Adrenal gland (tissue), 19 donors: Measurements from ENCODE around the gene ZNF230. TPM values are rescaled to one million over a fixed set of nuclear protein-coding genes. Genes with fewer than 3 reads are reported as not detected.

Experiments used
- DNase-seq, 7 donors: peaks; one replicate each; pipeline ENCODE4 v3.0.0-alpha.2; 2019 to 2020
- H3K27ac ChIP-seq, 5 donors: fragments of 200-600 bp; sonication (generic) in 4 of 5; 1 replicate in 3 of 5; 2 replicates in 2 of 5; pipeline versions ENCODE4 v1.5.1 to v1.8.0; 2016 to 2020; ENCODE audit warnings: mild to moderate bottlenecking in 1 of 5
- H3K27me3 ChIP-seq: fragments of 200-600 bp; 2 replicates; pipeline ENCODE4 v1.8.0; 2021
- H3K36me3 ChIP-seq, 2 donors: fragments of 200-600 bp; replicated peaks in 1 of 2; 1 replicate in 1 of 2; 2 replicates in 1 of 2; pipeline versions ENCODE4 v1.5.1 to v1.8.0; 2018 to 2022
- H3K4me1 ChIP-seq, 2 donors: fragments of 200-600 bp; replicated peaks in 1 of 2; 1 replicate in 1 of 2; 2 replicates in 1 of 2; pipeline versions ENCODE4 v1.5.1 to v1.8.0; 2018 to 2021
- H3K4me3 ChIP-seq, 4 donors: fragments of 200-600 bp; sonication (generic) in 3 of 4; one replicate each; pipeline ENCODE4 v1.5.1; 2016 to 2018
- H3K9me3 ChIP-seq, 3 donors: fragments of 200-600 bp; sonication (generic) in 1 of 3; replicated peaks in 1 of 3; 1 replicate in 2 of 3; 2 replicates in 1 of 3; pipeline versions ENCODE4 v1.5.1 to v1.8.0; 2016 to 2021
- POLR2A ChIP-seq, 2 donors: fragments of 450-650 bp; IDR thresholded peaks; one replicate each; pipeline ENCODE4 v1.6.1; 2017; ENCODE audit warnings: antibody characterized with exemption in 2 of 2, mild to moderate bottlenecking in 2 of 2, moderate library complexity in 1 of 2
- WGBS, 4 donors: extraction: QIAGEN DNeasy Blood & Tissue Kit in 2 of 4; methylation state at CpG; one replicate each; pipeline versions ENCODE4 v1.1.5 to v1.1.7; 2013 to 2017; 5-methylcytosine and 5-hydroxymethylcytosine counted together
- intact Hi-C, 2 donors: fragments of 100-400 bp; cut with DNase I; formaldehyde crosslinking; loops; one replicate each; pipeline versions ENCODE4 v1.14.1 to v1.15.0; 2022 to 2023
- long read RNA-seq, 10 donors: library from polyadenylated mRNA in 3 of 10; unstranded in 2 of 10; stranded (forward) in 1 of 10; transcript quantifications; one replicate each; pipeline ENCODE4 v2.0.0 and lab custom pipeline, GENCODE V29; 2021 to 2026
- polyA plus RNA-seq, 3 donors: library from polyadenylated mRNA; stranded (reverse); fragments of 200-250 nt in 2 of 3; fragments of 350-450 nt in 1 of 3; fragmentation: Illumina TruSeq in 1 of 3; extraction: RNeasy Lipid Tissue Mini Kit (QIAGEN cat#74804) in 1 of 3; gene quantifications; one replicate each; pipeline ENCODE4 v1.2.3, GENCODE V29; 2013 to 2014
- total RNA-seq, 9 donors: library from RNA; depleted of rRNA in 4 of 9; stranded (reverse); fragments of >200 nt in 4 of 9; fragments of 120-200 nt in 1 of 9; fragmentation: NEBNext Ultra II Directional in 1 of 9; extraction: Animal tissue kit (Norgen Biotek cat#: 25700) in 1 of 9; gene quantifications; one replicate each; pipeline versions ENCODE4 v1.1.0 to v1.2.4, GENCODE V29; 2013 to 2023
- TF ChIP-seq, protein P1 (sequence below), 6 experiments: fragments of 450-650 bp in 4 of 6; fragments of 200-600 bp in 2 of 6; sonication (generic) in 1 of 6; IDR thresholded peaks; 1 replicate in 5 of 6; 2 replicates in 1 of 6; pipeline versions ENCODE4 v1.5.1 to v1.8.0; 2016 to 2021; ENCODE audit warnings: antibody characterized with exemption in 6 of 6, mild to moderate bottlenecking in 2 of 6, moderate library complexity in 1 of 6
- donor health status: healthy with polysubstance abuse.
- donor health status: Bipolar disorder and iron deficiency.
- donor health status: DM: yes; HTN: yes; CAD: no.
- donor health status: DM: no; HTN: no; CAD: no.
- donor health status: DM: no; HTN: no; CAD: no.
- donor health status: DM: yes; HTN: yes; CAD: no.

Gene ZNF230
- total RNA-seq: 1 to 10 TPM; 1.4 to 6.1 (median 4.5) TPM
- polyA plus RNA-seq: 1 to 10 TPM; 3.0 to 3.5 (median 3.2) TPM
- long read RNA-seq, donor 1, full-length matches to known transcripts: 4 of 4 reads
- long read RNA-seq, donor 1, partial matches to known transcripts: 0 of 4 reads
- long read RNA-seq, donor 1, other reads (novel, unspliced or antisense): 0 of 4 reads
- long read RNA-seq, donor 2: 0 reads
- long read RNA-seq, donor 3: 0 reads
- long read RNA-seq, donor 4, full-length matches to known transcripts: 5 of 6 reads
- long read RNA-seq, donor 4, partial matches to known transcripts: 0 of 6 reads
- long read RNA-seq, donor 4, other reads (novel, unspliced or antisense): 1 of 6 reads
- long read RNA-seq, donor 5, full-length matches to known transcripts: 7 of 9 reads
- long read RNA-seq, donor 5, partial matches to known transcripts: 2 of 9 reads
- long read RNA-seq, donor 5, other reads (novel, unspliced or antisense): 0 of 9 reads
- long read RNA-seq, donor 6, partial matches to known transcripts: 0 of 2 reads
- long read RNA-seq, donor 6, other reads (novel, unspliced or antisense): 1 of 2 reads
- long read RNA-seq, donor 7: 0 reads
- long read RNA-seq, donor 8, full-length matches to known transcripts: 1 of 1 reads
- long read RNA-seq, donor 8, partial matches to known transcripts: 0 of 1 reads
- long read RNA-seq, donor 8, other reads (novel, unspliced or antisense): 0 of 1 reads
- long read RNA-seq, donor 9, full-length matches to known transcripts: 2 of 2 reads
- long read RNA-seq, donor 9, partial matches to known transcripts: 0 of 2 reads
- long read RNA-seq, donor 9, other reads (novel, unspliced or antisense): 0 of 2 reads
- long read RNA-seq, donor 10, full-length matches to known transcripts: 2 of 2 reads
- long read RNA-seq, donor 10, partial matches to known transcripts: 0 of 2 reads
- long read RNA-seq, donor 10, other reads (novel, unspliced or antisense): 0 of 2 reads

DNA sequence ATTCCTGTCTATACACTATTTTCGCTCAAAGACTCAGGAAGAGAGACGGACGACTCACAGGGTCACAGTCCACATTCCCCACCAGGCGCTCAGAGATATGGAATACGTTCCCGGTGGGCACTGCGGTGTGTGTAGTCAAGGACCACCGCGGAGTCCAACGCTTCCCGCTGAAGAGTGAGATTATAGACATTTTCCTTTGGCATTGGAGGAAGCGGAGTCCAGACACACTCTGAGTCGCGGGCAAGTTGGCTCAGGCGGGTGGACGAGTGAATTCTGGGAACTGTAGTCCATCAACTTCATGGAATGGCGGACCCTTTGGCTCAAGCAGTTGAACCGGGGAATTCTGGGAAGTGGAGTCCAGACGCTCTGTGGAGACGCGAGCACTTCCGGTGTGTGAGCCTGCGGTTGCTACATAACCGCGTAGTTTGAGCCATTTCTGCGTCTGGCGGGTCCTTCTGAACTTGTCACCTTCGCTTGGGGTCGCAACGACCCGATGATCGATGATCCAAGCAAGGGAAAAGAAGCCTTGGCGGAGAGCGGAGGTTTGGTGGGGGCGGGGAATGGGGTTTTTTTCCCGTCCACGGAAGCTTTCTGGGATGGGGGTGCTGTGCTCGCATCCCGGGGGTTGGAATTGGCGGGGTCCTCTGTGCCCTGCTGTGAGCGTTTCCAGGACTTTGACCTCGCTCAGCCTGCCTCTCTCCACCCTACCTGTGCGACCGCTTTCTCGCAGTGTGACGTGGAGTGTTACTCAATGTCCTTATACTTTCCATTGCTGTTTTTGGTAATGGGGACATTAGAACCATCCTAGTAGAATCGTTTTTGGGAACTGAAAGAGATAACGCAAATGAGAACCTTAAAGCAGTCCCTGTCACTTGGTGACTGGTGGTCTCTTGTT, at the start of gene ZNF230:
Gene ZNF230 (plus strand): TSS at position 392 of the 895 bp plus-strand sequence. CDS start 4,122 bp downstream, outside the sequence.
- peak; percentile 91 to 98 (median 95) for DNase-seq
- peak within 1 kb of the TSS in 4 of 5 donors; percentile 30 to 88 (median 68) for H3K27ac ChIP-seq
- H3K4me1 ChIP-seq: peaks cover 3 to 13% of the 10 kb centered on the region in 2 donors
- peaks cover 0 to 1% of the 10 kb centered on the region in 2 donors for H3K36me3 ChIP-seq
- intact Hi-C loops: no loop called here
- no peaks in the 10 kb centered on the region for H3K9me3 ChIP-seq
- peak within 1 kb of the TSS; percentile 44 to 93 (median 68) for H3K4me3 ChIP-seq
- no peaks in the 10 kb centered on the region for H3K27me3 ChIP-seq
- TF ChIP-seq, protein P1, sequence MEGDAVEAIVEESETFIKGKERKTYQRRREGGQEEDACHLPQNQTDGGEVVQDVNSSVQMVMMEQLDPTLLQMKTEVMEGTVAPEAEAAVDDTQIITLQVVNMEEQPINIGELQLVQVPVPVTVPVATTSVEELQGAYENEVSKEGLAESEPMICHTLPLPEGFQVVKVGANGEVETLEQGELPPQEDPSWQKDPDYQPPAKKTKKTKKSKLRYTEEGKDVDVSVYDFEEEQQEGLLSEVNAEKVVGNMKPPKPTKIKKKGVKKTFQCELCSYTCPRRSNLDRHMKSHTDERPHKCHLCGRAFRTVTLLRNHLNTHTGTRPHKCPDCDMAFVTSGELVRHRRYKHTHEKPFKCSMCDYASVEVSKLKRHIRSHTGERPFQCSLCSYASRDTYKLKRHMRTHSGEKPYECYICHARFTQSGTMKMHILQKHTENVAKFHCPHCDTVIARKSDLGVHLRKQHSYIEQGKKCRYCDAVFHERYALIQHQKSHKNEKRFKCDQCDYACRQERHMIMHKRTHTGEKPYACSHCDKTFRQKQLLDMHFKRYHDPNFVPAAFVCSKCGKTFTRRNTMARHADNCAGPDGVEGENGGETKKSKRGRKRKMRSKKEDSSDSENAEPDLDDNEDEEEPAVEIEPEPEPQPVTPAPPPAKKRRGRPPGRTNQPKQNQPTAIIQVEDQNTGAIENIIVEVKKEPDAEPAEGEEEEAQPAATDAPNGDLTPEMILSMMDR (IDR thresholded peaks at IDR 0.05): no peak
- no peak for TF ChIP-seq POLR2A (IDR thresholded peaks at IDR 0.05)
- WGBS, 4 donors: 0 to 1% (median 0%) methylated on average over 35 to 48 of the region's 48 CpGs

DNA sequence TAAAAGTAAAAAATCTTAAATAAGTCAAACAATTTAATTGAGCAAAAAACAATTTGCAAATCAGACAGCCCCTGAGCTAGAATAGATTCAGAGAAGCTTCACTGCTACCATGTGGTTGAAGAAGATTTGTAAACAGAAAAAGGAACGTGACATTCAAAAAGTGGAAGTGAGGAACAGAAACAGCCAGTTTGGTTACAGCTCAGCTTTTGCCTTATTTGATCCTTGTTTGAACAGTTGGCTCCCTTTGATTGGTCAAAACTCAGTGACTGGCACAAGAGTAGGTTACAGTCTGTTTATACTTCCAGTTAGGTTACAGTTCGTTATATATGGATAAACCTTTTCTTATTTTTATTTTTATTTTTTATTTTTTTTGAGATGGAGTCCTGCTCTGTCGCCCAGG, 45.9 kb upstream of the ZNF230 start:
- peaks cover 0 to 34% (median 0%) of the 10 kb centered on the region in 3 donors for H3K9me3 ChIP-seq
- no peak overlapping the region for H3K27ac ChIP-seq
- no peak overlapping the region for H3K4me3 ChIP-seq
- DNase-seq: no peak
- no peaks in the 10 kb centered on the region for H3K4me1 ChIP-seq
- no peaks in the 10 kb centered on the region for H3K36me3 ChIP-seq
- intact Hi-C loops: no loop called here
- TF ChIP-seq, protein P1 (IDR thresholded peaks at IDR 0.05): no peak
- TF ChIP-seq POLR2A (IDR thresholded peaks at IDR 0.05): no peak
- no peaks in the 10 kb centered on the region for H3K27me3 ChIP-seq
- WGBS, 4 donors: 89 to 97% (median 92%) methylated on average over 3 of the region's 3 CpGs

DNA sequence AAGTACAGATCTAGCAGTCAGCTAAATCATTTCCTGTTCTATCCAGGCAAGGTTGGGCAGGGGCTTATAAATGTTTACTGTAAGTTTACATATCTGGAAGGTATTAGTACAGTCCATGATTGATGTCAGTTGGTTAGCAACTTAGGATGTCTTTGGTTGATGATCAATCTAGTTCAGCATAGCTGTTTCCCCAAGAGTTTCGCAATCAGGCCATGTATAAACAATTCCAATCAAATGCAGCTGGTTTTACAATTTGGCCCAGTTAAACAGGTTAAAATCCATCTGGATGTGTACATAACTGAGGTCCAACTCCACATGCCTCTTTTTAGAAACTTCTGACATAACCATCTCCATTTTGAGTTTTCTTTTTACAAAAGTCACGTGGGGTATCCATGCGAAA, 44.9 kb upstream of the ZNF230 start:
- no peak for DNase-seq
- H3K9me3 ChIP-seq: peaks cover 0 to 41% (median 3%) of the 10 kb centered on the region in 3 donors
- no peak overlapping the region for H3K27ac ChIP-seq
- no peak for TF ChIP-seq POLR2A (IDR thresholded peaks at IDR 0.05)
- TF ChIP-seq, protein P1 (IDR thresholded peaks at IDR 0.05): no peak
- H3K36me3 ChIP-seq: no peaks in the 10 kb centered on the region
- 96 to 98% (median 96%) methylated on average over 3 of the region's 3 CpGs for WGBS, 4 donors
- no peak overlapping the region for H3K4me3 ChIP-seq
- H3K27me3 ChIP-seq: no peaks in the 10 kb centered on the region
- intact Hi-C loops: no loop called here
- no peaks in the 10 kb centered on the region for H3K4me1 ChIP-seq
